Measurements from ENCODE around the gene NAB1. TPM values are rescaled to one million over a fixed set of nuclear protein-coding genes. Genes with fewer than 3 reads are reported as not detected.

Gene NAB1
- total and polyA plus RNA-seq, 2 donors (not counting 3 experiments of a cell fraction or from before 2014, with no cell fraction given) = 7.5 to 36.1 TPM

DNA sequence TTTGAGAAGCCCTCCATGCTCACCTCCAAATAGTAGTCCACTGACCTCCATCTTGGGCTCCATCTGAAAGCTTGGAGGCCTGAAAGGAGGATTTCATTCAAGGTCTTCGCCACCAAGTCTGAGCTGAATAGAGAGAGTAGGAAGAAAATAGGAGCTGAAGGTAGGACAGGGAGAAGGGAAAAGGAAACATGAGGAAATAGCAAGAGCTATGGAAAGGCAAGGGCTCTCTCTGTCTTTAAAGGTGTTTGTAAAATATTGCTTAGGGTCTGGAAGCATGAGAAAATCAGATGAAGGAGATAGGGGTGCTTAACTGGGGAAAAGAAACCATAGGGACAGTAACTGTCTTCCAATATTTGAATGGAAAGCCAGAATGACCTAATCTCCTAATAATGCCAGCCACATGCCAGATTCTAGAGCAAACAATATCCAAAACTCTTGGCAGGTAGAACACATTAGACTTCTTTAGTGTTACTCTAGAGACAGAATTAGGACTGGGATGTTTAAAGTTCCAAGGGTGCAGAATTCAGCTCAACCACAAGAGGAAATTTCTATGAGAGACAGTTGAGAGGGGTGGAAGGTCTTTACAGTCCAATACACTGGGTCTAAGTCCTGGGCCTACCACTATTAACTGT is 67.4 kb downstream of the NAB1 start:
- Histone ChIP-seq H3K9me3 (replicated peaks; ENCODE audit: control insufficient read depth, insufficient read depth, low read length) (no peaks in the 10 kb centered on the region), H3K4me1 (ENCODE audit: control insufficient read depth, extremely low read depth, insufficient read depth, low read length) (peaks cover 22% of the 10 kb centered on the region), H3K4me2 (ENCODE audit: insufficient read depth, low read length) (no peak overlapping the region), H3K36me3 (ENCODE audit: control insufficient read depth in 2 of 2, extremely low read depth in 1 of 2, insufficient read depth in 2 of 2, low read length in 2 of 2) (no peaks in the 10 kb centered on the region), H3K4me3 (replicated peaks in 1 of 3; ENCODE audit: insufficient read depth in 1 of 3, low read depth in 1 of 3, low read length in 3 of 3) (no peak overlapping the region), H3K27ac (ENCODE audit: insufficient read depth, low read depth, low read length) (no peak overlapping the region), H3K9me1 (replicated peaks; ENCODE audit: control insufficient read depth, extremely low read depth, insufficient read depth, low read length) (no peaks in the 10 kb centered on the region), H3K79me2 (ENCODE audit: control insufficient read depth, insufficient read depth, low read length) (no peaks in the 10 kb centered on the region), H2AFZ (ENCODE audit: low read depth, low read length) (no peak overlapping the region), H3K9ac (replicated peaks; ENCODE audit: extremely low read depth, insufficient read depth, low read length) (no peak overlapping the region), H4K20me1 (replicated peaks; ENCODE audit: control insufficient read depth, extremely low read depth, insufficient read depth, low read length) (no peaks in the 10 kb centered on the region), H3K27me3 (ENCODE audit: control insufficient read depth in 2 of 2, insufficient read depth in 2 of 2, low read length in 2 of 2) (no peaks in the 10 kb centered on the region)
- no peak for DNase-seq (ENCODE audit: low read depth, low spot score)
- CTCF ChIA-PET = no interaction called here
- no TSS peak for BruUV-seq (replicated peaks)
- FAIRE-seq = no peak
- POLR2A ChIA-PET = no interaction called here
- TF ChIP-seq MYC (IDR thresholded peaks at IDR 0.05; ENCODE audit: low read depth, low read length) (no peak), EZH2 (IDR thresholded peaks at IDR 0.05; ENCODE audit: borderline replicate concordance, low read depth, low read length, severe bottlenecking) (no peak), MAX (IDR thresholded peaks at IDR 0.05; ENCODE audit: insufficient read depth, insufficient read length) (no peak), GATA2 (IDR thresholded peaks at IDR 0.05; ENCODE audit: insufficient read depth, insufficient read length, low read depth, low read length) (no peak), CTCF (IDR thresholded peaks at IDR 0.05; ENCODE audit: extremely low read depth in 1 of 2, insufficient read depth in 1 of 2, low read depth in 1 of 2, low read length in 2 of 2) (no peak), POLR2A (IDR thresholded peaks at IDR 0.05; ENCODE audit: low read depth, low read length) (no peak), JUN (IDR thresholded peaks at IDR 0.05; ENCODE audit: borderline replicate concordance, insufficient read depth, insufficient read length, low read depth) (no peak), POLR2AphosphoS5 (IDR thresholded peaks at IDR 0.05; ENCODE audit: insufficient read depth, low read depth, low read length) (no peak), FOS (IDR thresholded peaks at IDR 0.05; ENCODE audit: borderline replicate concordance, insufficient read depth, low read length) (no peak)
- intact Hi-C loops (cut with micrococcal nuclease) (no loop called here), dilution Hi-C loops (cut with MboI; ENCODE audit: extremely low pct_ligation_motif_present, low sequenced_read_pairs) (no loop called here)

Measured in endothelial cell of umbilical vein (primary cell).